Gastroesophageal sphincter (tissue), 3 donors: ENCODE measurements around the gene SRPK2.

Source experiments
- EP300 ChIP-seq: sonication (generic); formaldehyde crosslinking; IDR thresholded peaks from one replicate; pipeline ENCODE4 v1.6.1; 2017; ENCODE audit warnings: antibody characterized with exemption, mild to moderate bottlenecking
- POLR2A ChIP-seq, 2 donors: fragments of 450-650 bp; IDR thresholded peaks; one replicate each; pipeline ENCODE4 v1.6.1; 2017; ENCODE audit warnings: antibody characterized with exemption in 2 of 2, mild to moderate bottlenecking in 2 of 2, moderate library complexity in 1 of 2
- POLR2AphosphoS5 ChIP-seq: sonication (generic); formaldehyde crosslinking; IDR thresholded peaks from one replicate; pipeline ENCODE4 v1.6.1; 2017; ENCODE audit warnings: antibody characterized with exemption
- TF ChIP-seq, protein P1 (sequence below), 4 experiments: fragments of 200-600 bp in 2 of 4; fragments of 450-650 bp in 2 of 4; sonication (generic) in 1 of 4; IDR thresholded peaks; one replicate each; pipeline ENCODE4 v1.5.1; 2017 to 2019; ENCODE audit warnings: antibody characterized with exemption in 4 of 4, mild to moderate bottlenecking in 2 of 4, moderate library complexity in 2 of 4

DNA sequence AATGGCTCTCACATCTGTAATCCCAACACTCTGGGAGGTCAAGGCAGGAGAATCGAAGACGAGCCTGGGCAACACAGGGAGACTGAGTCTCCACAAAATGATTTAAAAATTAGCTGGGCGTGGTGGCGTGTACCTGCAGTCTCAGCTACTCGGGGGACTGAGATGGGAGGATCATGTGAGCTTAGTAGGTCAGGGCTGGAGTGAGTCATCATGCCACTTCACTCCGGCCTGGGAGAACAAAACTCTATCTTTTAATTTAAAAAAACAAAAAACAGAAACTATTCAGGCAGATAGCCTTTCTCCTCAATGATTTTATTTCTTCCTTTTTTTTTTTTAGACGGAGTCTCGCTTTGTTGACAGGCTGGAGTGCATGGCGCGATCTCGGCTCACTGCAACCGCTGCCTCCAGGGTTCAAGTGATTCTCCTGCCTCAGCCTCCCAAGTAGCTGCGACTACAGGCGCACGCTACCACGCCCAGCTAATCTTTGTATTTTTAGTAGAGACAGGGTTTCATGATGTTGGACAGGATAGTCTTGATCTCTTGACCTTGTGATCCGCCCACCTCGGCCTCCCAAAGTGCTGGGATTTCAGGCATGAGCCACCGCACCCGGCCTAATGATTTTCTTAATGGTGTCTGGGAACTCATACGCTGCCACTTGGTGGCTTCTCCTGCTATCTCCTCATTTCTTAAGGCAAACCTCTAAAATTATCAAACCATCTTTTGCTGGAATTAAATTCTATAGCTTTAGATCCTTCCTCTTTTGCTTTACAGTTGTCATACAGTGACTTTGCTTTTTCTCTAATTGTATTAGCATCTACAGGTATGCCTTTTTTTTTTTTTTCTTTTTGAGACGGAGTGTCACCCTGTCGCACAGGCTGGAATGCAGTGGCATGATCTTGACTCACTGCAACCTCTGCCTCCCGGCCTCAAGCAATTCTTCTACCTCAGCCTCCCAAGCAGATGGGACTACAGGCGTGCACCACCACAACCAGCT, 22.9 kb downstream of the SRPK2 start:
- TF ChIP-seq POLR2A (IDR thresholded peaks at IDR 0.05) (no peak), POLR2AphosphoS5 (no peak), EP300 (no peak)
- TF ChIP-seq, protein P1, sequence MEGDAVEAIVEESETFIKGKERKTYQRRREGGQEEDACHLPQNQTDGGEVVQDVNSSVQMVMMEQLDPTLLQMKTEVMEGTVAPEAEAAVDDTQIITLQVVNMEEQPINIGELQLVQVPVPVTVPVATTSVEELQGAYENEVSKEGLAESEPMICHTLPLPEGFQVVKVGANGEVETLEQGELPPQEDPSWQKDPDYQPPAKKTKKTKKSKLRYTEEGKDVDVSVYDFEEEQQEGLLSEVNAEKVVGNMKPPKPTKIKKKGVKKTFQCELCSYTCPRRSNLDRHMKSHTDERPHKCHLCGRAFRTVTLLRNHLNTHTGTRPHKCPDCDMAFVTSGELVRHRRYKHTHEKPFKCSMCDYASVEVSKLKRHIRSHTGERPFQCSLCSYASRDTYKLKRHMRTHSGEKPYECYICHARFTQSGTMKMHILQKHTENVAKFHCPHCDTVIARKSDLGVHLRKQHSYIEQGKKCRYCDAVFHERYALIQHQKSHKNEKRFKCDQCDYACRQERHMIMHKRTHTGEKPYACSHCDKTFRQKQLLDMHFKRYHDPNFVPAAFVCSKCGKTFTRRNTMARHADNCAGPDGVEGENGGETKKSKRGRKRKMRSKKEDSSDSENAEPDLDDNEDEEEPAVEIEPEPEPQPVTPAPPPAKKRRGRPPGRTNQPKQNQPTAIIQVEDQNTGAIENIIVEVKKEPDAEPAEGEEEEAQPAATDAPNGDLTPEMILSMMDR (IDR thresholded peaks at IDR 0.05), result no peak
